Measurements from ENCODE around the gene KCNC3. TPM values are rescaled to one million over a fixed set of nuclear protein-coding genes. Genes with fewer than 3 reads are reported as not detected.

Gene KCNC3
- total and polyA plus RNA-seq, 2 of the 4 experiments (the other 2 are of a cell fraction), result 0.07 TPM; not detected in 1

GRCh38 chr19:50266896-50267295 lies 62.3 kb downstream of the KCNC3 start:
- H3K14ac ChIP-seq (replicated peaks; ENCODE audit: low read depth, low read length), result no peak overlapping the region
- H4K5ac ChIP-seq (ENCODE audit: low read depth, low read length), result no peak overlapping the region
- no peak overlapping the region for H3K9ac ChIP-seq (ENCODE audit: low read depth, low read length)
- no peak for ATAC-seq (ENCODE audit: low read depth)
- H2BK120ac ChIP-seq (ENCODE audit: low read depth, low read length), result no peak overlapping the region
- ChIA-PET POLR2A (ENCODE audit: unreplicated experiment) (no interaction called here), CTCF (no interaction called here)
- H2BK5ac ChIP-seq (ENCODE audit: low read depth, low read length, poor library complexity, severe bottlenecking), result no peak overlapping the region
- no peaks in the 10 kb centered on the region for H3K36me3 ChIP-seq (ENCODE audit: control insufficient read depth, insufficient read depth, low read length)
- H4K8ac ChIP-seq (ENCODE audit: low read depth in 2 of 2, low read length in 2 of 2), result no peak overlapping the region
- H3K79me1 ChIP-seq (ENCODE audit: low read depth in 1 of 2, low read length in 2 of 2), result no peaks in the 10 kb centered on the region
- WGBS, 2 experiments (ENCODE audit: extremely low coverage in 2 of 2, insufficient read length in 1 of 2), result 6% methylated on average over 15 of the region's 20 CpGs; no CpG with 5 or more reads in 1 of the 2 experiments
- H2AK5ac ChIP-seq (ENCODE audit: low read depth, low read length), result no peak overlapping the region
- dilution Hi-C loops (cut with HindIII; ENCODE audit: low sequenced_read_pairs, unreplicated experiment), result no loop called here
- TF ChIP-seq NFE2L2 (IDR thresholded peaks at IDR 0.05; ENCODE audit: low read depth, low read length) (no peak), RCOR1 (IDR thresholded peaks at IDR 0.05; ENCODE audit: insufficient replicate concordance, low read length) (no peak), RFX5 (IDR thresholded peaks at IDR 0.05; ENCODE audit: low read depth, low read length) (no peak), BHLHE40 (IDR thresholded peaks at IDR 0.05; ENCODE audit: low read depth, low read length) (no peak), CHD1 (IDR thresholded peaks at IDR 0.05; ENCODE audit: low read depth, low read length) (no peak), MXI1 (IDR thresholded peaks at IDR 0.05; ENCODE audit: borderline replicate concordance, low read depth, low read length) (no peak), POLR2A (IDR thresholded peaks at IDR 0.05; ENCODE audit: low read depth, low read length) (no peak), CEBPB (IDR thresholded peaks at IDR 0.05; ENCODE audit: low read depth, low read length) (no peak), SMC3 (IDR thresholded peaks at IDR 0.05; ENCODE audit: low read depth, low read length) (no peak), MAZ (IDR thresholded peaks at IDR 0.05; ENCODE audit: borderline replicate concordance, low read depth, low read length) (no peak), RAD21 (IDR thresholded peaks at IDR 0.05; ENCODE audit: low read length) (no peak), USF2 (IDR thresholded peaks at IDR 0.05; ENCODE audit: low read depth, low read length) (no peak), FOS (IDR thresholded peaks at IDR 0.05; ENCODE audit: low read depth, low read length) (no peak), MAFK (IDR thresholded peaks at IDR 0.05; ENCODE audit: low read depth, low read length) (no peak)
- TF ChIP-seq, protein P1, sequence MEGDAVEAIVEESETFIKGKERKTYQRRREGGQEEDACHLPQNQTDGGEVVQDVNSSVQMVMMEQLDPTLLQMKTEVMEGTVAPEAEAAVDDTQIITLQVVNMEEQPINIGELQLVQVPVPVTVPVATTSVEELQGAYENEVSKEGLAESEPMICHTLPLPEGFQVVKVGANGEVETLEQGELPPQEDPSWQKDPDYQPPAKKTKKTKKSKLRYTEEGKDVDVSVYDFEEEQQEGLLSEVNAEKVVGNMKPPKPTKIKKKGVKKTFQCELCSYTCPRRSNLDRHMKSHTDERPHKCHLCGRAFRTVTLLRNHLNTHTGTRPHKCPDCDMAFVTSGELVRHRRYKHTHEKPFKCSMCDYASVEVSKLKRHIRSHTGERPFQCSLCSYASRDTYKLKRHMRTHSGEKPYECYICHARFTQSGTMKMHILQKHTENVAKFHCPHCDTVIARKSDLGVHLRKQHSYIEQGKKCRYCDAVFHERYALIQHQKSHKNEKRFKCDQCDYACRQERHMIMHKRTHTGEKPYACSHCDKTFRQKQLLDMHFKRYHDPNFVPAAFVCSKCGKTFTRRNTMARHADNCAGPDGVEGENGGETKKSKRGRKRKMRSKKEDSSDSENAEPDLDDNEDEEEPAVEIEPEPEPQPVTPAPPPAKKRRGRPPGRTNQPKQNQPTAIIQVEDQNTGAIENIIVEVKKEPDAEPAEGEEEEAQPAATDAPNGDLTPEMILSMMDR (conservative IDR thresholded peaks at IDR 0.05; ENCODE audit: low read depth, low read length), result no peak
- TF ChIP-seq, protein P2, sequence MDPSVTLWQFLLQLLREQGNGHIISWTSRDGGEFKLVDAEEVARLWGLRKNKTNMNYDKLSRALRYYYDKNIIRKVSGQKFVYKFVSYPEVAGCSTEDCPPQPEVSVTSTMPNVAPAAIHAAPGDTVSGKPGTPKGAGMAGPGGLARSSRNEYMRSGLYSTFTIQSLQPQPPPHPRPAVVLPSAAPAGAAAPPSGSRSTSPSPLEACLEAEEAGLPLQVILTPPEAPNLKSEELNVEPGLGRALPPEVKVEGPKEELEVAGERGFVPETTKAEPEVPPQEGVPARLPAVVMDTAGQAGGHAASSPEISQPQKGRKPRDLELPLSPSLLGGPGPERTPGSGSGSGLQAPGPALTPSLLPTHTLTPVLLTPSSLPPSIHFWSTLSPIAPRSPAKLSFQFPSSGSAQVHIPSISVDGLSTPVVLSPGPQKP (IDR thresholded peaks at IDR 0.05; ENCODE audit: borderline replicate concordance, low read depth, low read length), result no peak
- H4K20me1 ChIP-seq (ENCODE audit: insufficient read depth, low read length), result no peaks in the 10 kb centered on the region
- H3K27me3 ChIP-seq (ENCODE audit: control insufficient read depth, insufficient read depth, low read length), result no peaks in the 10 kb centered on the region
- H3K27ac ChIP-seq (ENCODE audit: insufficient read depth, low read length), result no peak overlapping the region
- no peak overlapping the region for H2BK20ac ChIP-seq (ENCODE audit: low read depth, low read length)
- H2AFZ ChIP-seq (replicated peaks; ENCODE audit: low read length, poor library complexity), result no peak overlapping the region
- no peak overlapping the region for H2BK15ac ChIP-seq (ENCODE audit: low read depth, low read length)
- H3K23ac ChIP-seq (ENCODE audit: low read depth, low read length), result no peak overlapping the region
- H3K9me3 ChIP-seq (ENCODE audit: control insufficient read depth, insufficient read depth, low read length), result peaks cover 14% of the 10 kb centered on the region
- no peak overlapping the region for H2AK9ac ChIP-seq (replicated peaks; ENCODE audit: low read depth, low read length, poor library complexity)
- in situ Hi-C loops (cut with MboI; ENCODE audit: low sequenced_read_pairs), result no loop called here
- H4K91ac ChIP-seq (ENCODE audit: insufficient read depth, low read depth, low read length), result no peak overlapping the region
- H3K9me1 ChIP-seq (ENCODE audit: insufficient read depth, low read length), result no peaks in the 10 kb centered on the region
- intact Hi-C loops (cut with micrococcal nuclease), result no loop called here
- DNase-seq, result no peak
- BruUV-seq (replicated peaks), result no TSS peak
- H3K4ac ChIP-seq (ENCODE audit: low read depth, low read length), result no peak overlapping the region
- no peak overlapping the region for H3K4me2 ChIP-seq (ENCODE audit: low read depth, low read length)
- no peaks in the 10 kb centered on the region for H3K4me1 ChIP-seq (ENCODE audit: control insufficient read depth, insufficient read depth, low read length)
- H3K4me3 ChIP-seq (ENCODE audit: insufficient read depth, low read depth, low read length), result no peak overlapping the region
- no peak overlapping the region for H3K18ac ChIP-seq (ENCODE audit: low read depth, low read length)
- no peak overlapping the region for H3K56ac ChIP-seq (ENCODE audit: extremely low read depth, insufficient read depth, low read length)

All from IMR-90 (cell line).